ENCODE results near the gene PALB2.

DNA sequence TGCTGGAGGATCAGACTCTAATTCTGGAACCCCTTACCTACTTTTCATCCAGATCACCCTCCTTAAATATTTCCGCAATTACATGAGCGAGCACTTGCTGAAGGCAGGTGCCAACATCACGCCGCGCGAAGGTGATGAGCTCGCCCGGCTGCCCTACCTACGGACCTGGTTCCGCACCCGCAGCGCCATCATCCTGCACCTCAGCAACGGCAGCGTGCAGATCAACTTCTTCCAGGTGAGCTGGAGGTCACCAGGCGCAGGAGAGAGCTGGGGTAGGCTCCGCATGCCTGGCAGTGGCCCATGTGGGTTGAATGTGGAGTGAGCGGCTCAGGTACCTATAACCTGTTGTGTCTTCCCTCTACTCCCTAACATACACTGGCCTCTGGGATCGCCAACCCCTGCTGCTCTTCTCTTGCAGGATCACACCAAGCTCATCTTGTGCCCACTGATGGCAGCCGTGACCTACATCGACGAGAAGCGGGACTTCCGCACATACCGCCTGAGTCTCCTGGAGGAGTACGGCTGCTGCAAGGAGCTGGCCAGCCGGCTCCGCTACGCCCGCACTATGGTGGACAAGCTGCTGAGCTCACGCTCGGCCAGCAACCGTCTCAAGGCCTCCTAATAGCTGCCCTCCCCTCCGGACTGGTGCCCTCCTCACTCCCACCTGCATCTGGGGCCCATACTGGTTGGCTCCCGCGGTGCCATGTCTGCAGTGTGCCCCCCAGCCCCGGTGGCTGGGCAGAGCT, 48.5 kb upstream of the PALB2 start:
- TF ChIP-seq, protein P1, sequence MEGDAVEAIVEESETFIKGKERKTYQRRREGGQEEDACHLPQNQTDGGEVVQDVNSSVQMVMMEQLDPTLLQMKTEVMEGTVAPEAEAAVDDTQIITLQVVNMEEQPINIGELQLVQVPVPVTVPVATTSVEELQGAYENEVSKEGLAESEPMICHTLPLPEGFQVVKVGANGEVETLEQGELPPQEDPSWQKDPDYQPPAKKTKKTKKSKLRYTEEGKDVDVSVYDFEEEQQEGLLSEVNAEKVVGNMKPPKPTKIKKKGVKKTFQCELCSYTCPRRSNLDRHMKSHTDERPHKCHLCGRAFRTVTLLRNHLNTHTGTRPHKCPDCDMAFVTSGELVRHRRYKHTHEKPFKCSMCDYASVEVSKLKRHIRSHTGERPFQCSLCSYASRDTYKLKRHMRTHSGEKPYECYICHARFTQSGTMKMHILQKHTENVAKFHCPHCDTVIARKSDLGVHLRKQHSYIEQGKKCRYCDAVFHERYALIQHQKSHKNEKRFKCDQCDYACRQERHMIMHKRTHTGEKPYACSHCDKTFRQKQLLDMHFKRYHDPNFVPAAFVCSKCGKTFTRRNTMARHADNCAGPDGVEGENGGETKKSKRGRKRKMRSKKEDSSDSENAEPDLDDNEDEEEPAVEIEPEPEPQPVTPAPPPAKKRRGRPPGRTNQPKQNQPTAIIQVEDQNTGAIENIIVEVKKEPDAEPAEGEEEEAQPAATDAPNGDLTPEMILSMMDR (IDR thresholded peaks at IDR 0.05) = no peak
- no peak for TF ChIP-seq POLR2A (IDR thresholded peaks at IDR 0.05)

All from body of pancreas (tissue), 4 donors.